Activated CD8-positive, alpha-beta memory T cell treated with anti-CD3 and anti-CD28 coated beads, Interleukin-2, amount 10 ng/mL, durations not matched to agents 7 days and 5 days (primary cell): ENCODE results near the gene TNNC1. TPM values are rescaled to one million over a fixed set of nuclear protein-coding genes. Genes with fewer than 3 reads are reported as not detected.

Source experiments
- ATAC-seq: fragments of 150-1000 bp; cut with Tn5 transposase; one replicate; pipeline ENCODE4 v1.10.0; 2021; ENCODE audit warnings: moderate library complexity
- CTCF ChIA-PET: fragments of 350-600 bp; sonication (Branson Sonifier 250); formaldehyde crosslinking; loops from one replicate; lab custom pipeline; 2021; ENCODE audit warnings: antibody characterized with exemption; lab: Charles Lee
- DNase-seq: peaks from one replicate; pipeline ENCODE4 v3.0.0-alpha.2; 2020
- H3K27ac Mint-ChIP-seq: one replicate; pipeline ENCODE4 v1.8.0; 2021; ENCODE audit warnings: mild to moderate bottlenecking, mixed read lengths
- H3K27me3 Mint-ChIP-seq: one replicate; pipeline ENCODE4 v1.8.0; 2021; ENCODE audit warnings: mixed read lengths
- H3K36me3 Mint-ChIP-seq: one replicate; pipeline ENCODE4 v1.8.0; 2021; ENCODE audit warnings: mild to moderate bottlenecking, mixed read lengths
- H3K4me1 Mint-ChIP-seq: one replicate; pipeline ENCODE4 v1.8.0; 2021; ENCODE audit warnings: mixed read lengths
- H3K4me3 Mint-ChIP-seq: one replicate; pipeline ENCODE4 v1.8.0; 2021; ENCODE audit warnings: mild to moderate bottlenecking, moderate library complexity, mixed read lengths
- H3K9me3 Mint-ChIP-seq: one replicate; pipeline ENCODE4 v1.8.0; 2022; ENCODE audit warnings: low read depth, mixed read lengths
- total RNA-seq, 2 experiments: library from RNA; stranded (reverse); gene quantifications; one replicate each; pipeline ENCODE4 v1.2.3, GENCODE V29; 2021

The TNNC1 gene
- total RNA-seq, 2 experiments from 2014 or later: 1.4 to 2.6 TPM

- peaks cover 39% of the 10 kb centered on the region for H3K4me1 Mint-ChIP-seq
- peaks cover 30% of the 10 kb centered on the region for H3K36me3 Mint-ChIP-seq
- H3K4me3 Mint-ChIP-seq: peak overlapping the region; percentile 94
- H3K27me3 Mint-ChIP-seq: no peaks in the 10 kb centered on the region
- DNase-seq: no peak
- no peaks in the 10 kb centered on the region for H3K9me3 Mint-ChIP-seq
- CTCF ChIA-PET: no interaction called here
- H3K27ac Mint-ChIP-seq: peak overlapping the region; percentile 90
- no peak for ATAC-seq
These were observed 45.4 kb downstream of the TNNC1 start for GRCh38 chr3:52408466-52408865.

GRCh38 chr3:52407779-52408178 is 46.1 kb downstream of the TNNC1 start:
- Mint-ChIP-seq H3K27me3 (no peaks in the 10 kb centered on the region), H3K4me1 (peaks cover 36% of the 10 kb centered on the region), H3K36me3 (peaks cover 33% of the 10 kb centered on the region), H3K27ac (no peak overlapping the region), H3K4me3 (peak overlapping the region; percentile 26), H3K9me3 (no peaks in the 10 kb centered on the region)
- DNase-seq (no peak), ATAC-seq (no peak)
- CTCF ChIA-PET: no interaction called here

- H3K9me3 Mint-ChIP-seq: no peaks in the 10 kb centered on the region
- CTCF ChIA-PET: no interaction called here
- no peak overlapping the region for H3K27ac Mint-ChIP-seq
- DNase-seq (no peak), ATAC-seq (no peak)
- peaks cover 27% of the 10 kb centered on the region for H3K4me1 Mint-ChIP-seq
- H3K27me3 Mint-ChIP-seq: no peaks in the 10 kb centered on the region
- no peak overlapping the region for H3K4me3 Mint-ChIP-seq
- H3K36me3 Mint-ChIP-seq: peaks cover 37% of the 10 kb centered on the region
These were observed 46.9 kb downstream of the TNNC1 start for GRCh38 chr3:52406791-52407510.

GRCh38 chr3:52406231-52406661 is 47.6 kb downstream of the TNNC1 start:
- Mint-ChIP-seq H3K27ac (no peak overlapping the region), H3K4me3 (no peak overlapping the region)
- no peak for DNase-seq

GRCh38 chr3:52405601-52406110 is 48.2 kb downstream of the TNNC1 start:
- no peaks in the 10 kb centered on the region for H3K27me3 Mint-ChIP-seq
- CTCF ChIA-PET: interaction anchor here (2.1 kb wide), 1 partner anchor 16 kb away, joined by 5 read pairs; no protein-coding TSS in a partner anchor
- H3K27ac Mint-ChIP-seq: no peak overlapping the region
- peaks cover 20% of the 10 kb centered on the region for H3K4me1 Mint-ChIP-seq
- no peak for DNase-seq
- no peak overlapping the region for H3K4me3 Mint-ChIP-seq
- ATAC-seq: no peak
- H3K36me3 Mint-ChIP-seq: peaks cover 37% of the 10 kb centered on the region
- no peaks in the 10 kb centered on the region for H3K9me3 Mint-ChIP-seq

More at GRCh38 chr3:52406231-52406661, 47.6 kb downstream of the TNNC1 start:
- H3K36me3 Mint-ChIP-seq: peaks cover 37% of the 10 kb centered on the region
- CTCF ChIA-PET: interaction anchor here (2.1 kb wide), 1 partner anchor 17 kb away, joined by 5 read pairs; no protein-coding TSS in a partner anchor
- no peak for ATAC-seq
- H3K9me3 Mint-ChIP-seq: no peaks in the 10 kb centered on the region
- peaks cover 20% of the 10 kb centered on the region for H3K4me1 Mint-ChIP-seq
- H3K27me3 Mint-ChIP-seq: no peaks in the 10 kb centered on the region

- no peaks in the 10 kb centered on the region for H3K9me3 Mint-ChIP-seq
- CTCF ChIA-PET: interaction anchor here (2.1 kb wide), 1 partner anchor 16 kb away, joined by 5 read pairs; no protein-coding TSS in a partner anchor
- peaks cover 20% of the 10 kb centered on the region for H3K4me1 Mint-ChIP-seq
- ATAC-seq: no peak
- DNase-seq: no peak
- peaks cover 37% of the 10 kb centered on the region for H3K36me3 Mint-ChIP-seq
- no peaks in the 10 kb centered on the region for H3K27me3 Mint-ChIP-seq
- no peak overlapping the region for H3K27ac Mint-ChIP-seq
- H3K4me3 Mint-ChIP-seq: no peak overlapping the region
These were observed 48.8 kb downstream of the TNNC1 start for GRCh38 chr3:52405066-52405465.

GRCh38 chr3:52404391-52404790 is 49.5 kb downstream of the TNNC1 start:
- H3K4me3 Mint-ChIP-seq: no peak overlapping the region
- no peak overlapping the region for H3K27ac Mint-ChIP-seq
- H3K36me3 Mint-ChIP-seq: peaks cover 37% of the 10 kb centered on the region
- no peaks in the 10 kb centered on the region for H3K27me3 Mint-ChIP-seq
- peaks cover 20% of the 10 kb centered on the region for H3K4me1 Mint-ChIP-seq
- ATAC-seq (no peak), DNase-seq (no peak)
- no peaks in the 10 kb centered on the region for H3K9me3 Mint-ChIP-seq
- CTCF ChIA-PET: interaction anchor here (2.1 kb wide), 1 partner anchor 15 kb away, joined by 5 read pairs; no protein-coding TSS in a partner anchor

GRCh38 chr3:52403955-52404354 is 49.9 kb downstream of the TNNC1 start:
- H3K4me1 Mint-ChIP-seq: peaks cover 16% of the 10 kb centered on the region
- CTCF ChIA-PET: no interaction called here
- H3K9me3 Mint-ChIP-seq: no peaks in the 10 kb centered on the region
- H3K4me3 Mint-ChIP-seq: no peak overlapping the region
- H3K27ac Mint-ChIP-seq: no peak overlapping the region
- no peak for ATAC-seq
- DNase-seq: no peak
- peaks cover 35% of the 10 kb centered on the region for H3K36me3 Mint-ChIP-seq
- no peaks in the 10 kb centered on the region for H3K27me3 Mint-ChIP-seq

- H3K27me3 Mint-ChIP-seq: no peaks in the 10 kb centered on the region
- H3K27ac Mint-ChIP-seq: no peak overlapping the region
- DNase-seq (no peak), ATAC-seq (no peak)
- peaks cover 10% of the 10 kb centered on the region for H3K4me1 Mint-ChIP-seq
- H3K9me3 Mint-ChIP-seq: no peaks in the 10 kb centered on the region
- H3K36me3 Mint-ChIP-seq: peaks cover 35% of the 10 kb centered on the region
- CTCF ChIA-PET: no interaction called here
- no peak overlapping the region for H3K4me3 Mint-ChIP-seq
These were observed 50.5 kb downstream of the TNNC1 start for GRCh38 chr3:52403271-52403841.

- Mint-ChIP-seq H3K36me3 (peaks cover 29% of the 10 kb centered on the region), H3K9me3 (no peaks in the 10 kb centered on the region), H3K27ac (no peak overlapping the region), H3K27me3 (no peaks in the 10 kb centered on the region), H3K4me3 (no peak overlapping the region), H3K4me1 (peaks cover 4% of the 10 kb centered on the region)
- CTCF ChIA-PET: no interaction called here
- DNase-seq (no peak), ATAC-seq (no peak)
These were observed 51.1 kb downstream of the TNNC1 start for GRCh38 chr3:52402706-52403270.

- Mint-ChIP-seq H3K36me3 (peaks cover 24% of the 10 kb centered on the region), H3K27me3 (no peaks in the 10 kb centered on the region), H3K9me3 (no peaks in the 10 kb centered on the region), H3K27ac (no peak overlapping the region), H3K4me3 (no peak overlapping the region), H3K4me1 (peaks cover 2% of the 10 kb centered on the region)
- ATAC-seq: no peak
- CTCF ChIA-PET: no interaction called here
- no peak for DNase-seq
These were observed 51.7 kb downstream of the TNNC1 start for GRCh38 chr3:52402101-52402521.

GRCh38 chr3:52401551-52401950 is 52.3 kb downstream of the TNNC1 start:
- Mint-ChIP-seq H3K36me3 (peaks cover 21% of the 10 kb centered on the region), H3K27ac (no peak overlapping the region), H3K9me3 (no peaks in the 10 kb centered on the region), H3K27me3 (no peaks in the 10 kb centered on the region), H3K4me3 (no peak overlapping the region), H3K4me1 (peaks cover 2% of the 10 kb centered on the region)
- no peak for DNase-seq
- CTCF ChIA-PET: no interaction called here
- no peak for ATAC-seq
